H1 (cell line): ENCODE measurements around the gene PTPRJ. TPM values are rescaled to one million over a fixed set of nuclear protein-coding genes. Genes with fewer than 3 reads are reported as not detected.

ENCODE experiments used
- SUZ12 ChIP-seq: fragments of 200-600 bp; sonication (generic); IDR thresholded peaks from 2 replicates; pipeline ENCODE4 v1.6.1; 2012; ENCODE audit warnings: mild to moderate bottlenecking, inconsistent platforms, low read length, moderate library complexity, mixed read lengths
- polyA plus RNA-seq, 7 experiments: library from polyadenylated mRNA; depleted of rRNA in 3 of 7; stranded (reverse) in 5 of 7; unstranded in 2 of 7; fragments of >200 nt in 5 of 7; fragments of 200-250 nt in 2 of 7; gene quantifications; 1 replicate in 5 of 7; 2 replicates in 1 of 7; 4 replicates in 1 of 7; pipeline versions ENCODE4 v1.2.1 to v1.2.3, GENCODE V29; 2011 to 2013; ENCODE audit warnings: missing spikeins in 2 of 7, mixed read lengths in 2 of 7
- total RNA-seq: library from RNA; stranded (reverse); fragmentation: NEBNext Ultra II Directional; extraction: Animal tissue kit (Norgen Biotek cat#: 25700); gene quantifications from 2 replicates; pipeline ENCODE4 v1.2.1, GENCODE V29; 2021

The PTPRJ gene
- total and polyA plus RNA-seq, 2 of the 8 experiments (the other 6 are each of a cell fraction or from before 2014, with no cell fraction given) = 4.4 to 22.6 TPM

GRCh38 chr11:48081151-48082010, 101.0 kb downstream of the PTPRJ start (continued):
- no peak for TF ChIP-seq SUZ12
- TF ChIP-seq, all 59 proteins: peak for 0
